Measurements from ENCODE around the gene FLOT1.
"Not testable (repeated sequence)": the region's sequence is repeated elsewhere in the genome, so short reads cannot be mapped to it uniquely, and the experiment has no call there.

FLOT1 gene

DNA sequence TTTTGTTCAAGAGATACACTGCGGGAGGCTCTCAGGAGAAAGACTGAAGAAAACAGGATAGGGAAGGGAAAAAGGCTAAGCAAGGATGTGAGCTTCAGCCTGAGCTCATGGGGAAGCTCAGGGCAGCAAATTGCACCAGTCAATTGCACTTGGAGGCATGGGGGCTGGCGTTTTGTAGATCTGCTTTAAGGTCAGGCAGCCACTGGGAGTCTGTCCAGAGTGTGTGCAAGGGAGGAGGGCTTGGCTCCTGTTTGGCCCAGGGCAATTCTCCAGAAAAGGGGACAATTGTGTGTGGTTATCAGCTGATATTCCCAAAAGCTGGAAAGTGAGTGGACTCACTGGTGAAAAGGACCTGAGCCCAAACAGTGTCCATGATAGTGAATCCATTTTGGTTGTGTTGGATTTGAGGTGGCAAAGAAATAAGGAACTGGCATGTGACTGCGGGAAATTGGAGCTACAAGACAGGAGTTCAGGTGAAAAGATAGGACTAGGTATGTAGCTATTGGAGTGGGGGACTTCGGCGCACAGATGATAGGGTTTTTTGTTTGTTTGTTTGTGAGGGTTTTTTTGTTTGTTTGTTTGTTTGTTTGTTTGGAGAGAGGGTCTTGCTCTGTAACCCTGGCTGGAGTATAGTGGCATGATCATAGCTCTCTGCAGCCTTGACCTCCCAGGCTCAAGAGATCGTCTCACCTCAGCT is 24.1 kb upstream of the FLOT1 start:
- DNase-seq: no peak

DNA sequence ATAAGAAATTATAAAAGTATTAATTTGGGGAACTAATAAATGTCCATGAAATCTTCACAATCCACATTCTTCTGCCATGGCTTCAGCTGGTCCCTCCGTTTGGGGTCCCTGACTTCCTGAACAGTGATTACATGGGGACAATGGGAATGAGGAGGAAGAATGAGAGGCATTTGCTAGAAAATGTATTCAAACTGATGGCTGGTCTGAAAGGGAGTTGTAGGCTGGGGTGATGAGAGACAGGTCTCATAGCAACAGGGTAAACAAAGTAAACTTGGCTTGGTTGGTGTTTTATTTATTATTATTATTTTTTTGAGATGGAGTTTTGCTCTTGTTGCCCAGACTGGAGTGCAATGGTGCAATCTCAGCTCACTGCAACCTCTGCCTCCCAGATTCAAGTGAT is 23.0 kb upstream of the FLOT1 start:
- not testable (repeated sequence) for DNase-seq

DNA sequence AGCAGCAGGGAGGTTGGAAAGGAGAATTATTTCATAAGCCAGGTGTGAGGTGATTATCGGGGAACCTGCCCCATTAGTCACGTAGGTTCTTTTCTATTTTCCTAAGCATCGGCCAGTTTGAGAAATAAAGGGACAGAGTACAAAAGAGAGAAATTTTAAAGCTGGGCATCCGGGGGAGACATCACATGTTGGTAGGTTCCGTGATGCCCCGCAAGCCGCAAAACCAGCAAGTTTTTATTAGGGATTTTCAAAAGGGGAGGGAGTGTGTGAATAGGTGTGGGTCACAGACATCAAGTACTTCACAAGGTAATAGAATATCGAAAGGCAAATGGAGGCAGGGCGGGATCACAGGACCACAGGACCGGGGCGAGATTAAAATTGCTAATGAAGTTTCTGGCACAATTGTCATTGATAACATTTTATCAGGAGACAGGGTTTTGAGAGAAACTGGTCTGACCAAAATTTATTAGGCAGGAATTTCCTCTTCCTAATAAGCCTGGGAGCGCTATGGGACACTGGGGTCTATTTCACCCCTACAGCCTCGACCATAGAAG is 22.1 kb upstream of the FLOT1 start:
- DNase-seq: not testable (repeated sequence)

DNA sequence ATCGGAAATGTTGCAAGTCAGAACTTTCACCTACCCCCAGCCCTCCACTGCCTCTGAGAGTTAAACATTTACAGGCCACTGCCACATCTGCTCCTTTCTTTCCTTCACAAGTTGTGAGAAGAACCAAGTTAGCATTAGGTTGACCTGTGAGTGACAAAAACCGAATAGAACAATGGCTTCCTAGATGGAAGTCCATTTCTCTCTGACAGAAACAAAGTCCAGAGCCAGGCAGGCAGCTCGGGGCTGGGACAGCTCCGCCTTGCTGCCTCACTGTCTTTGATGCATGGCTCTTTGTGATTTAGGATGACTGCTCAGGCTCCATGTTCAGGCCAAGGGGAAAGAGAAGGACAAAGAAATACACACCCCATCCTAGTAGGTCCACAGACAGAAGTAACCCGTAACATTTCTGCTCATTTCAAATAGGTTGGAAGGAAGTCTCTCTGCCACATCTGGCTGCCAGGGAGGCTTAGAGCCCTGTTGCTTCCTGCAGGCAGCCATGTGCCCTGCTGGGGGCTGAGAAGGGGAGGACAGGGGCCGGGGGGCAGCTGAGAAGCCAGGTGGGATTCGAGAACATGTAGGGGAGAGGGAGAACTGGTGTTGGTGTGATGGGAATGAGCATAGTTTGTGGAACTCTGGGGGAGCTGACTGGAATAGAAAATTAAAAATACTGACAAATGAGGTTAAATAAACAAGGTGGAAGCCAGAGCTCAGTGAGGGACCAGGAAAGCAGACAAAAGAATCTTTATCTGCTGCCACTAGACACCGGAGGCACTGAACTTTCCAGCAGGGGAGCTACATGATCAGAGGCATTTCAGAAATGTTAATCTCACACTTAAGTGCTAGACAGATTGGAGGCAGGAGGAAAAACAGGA is 21.4 kb upstream of the FLOT1 start:
- DNase-seq: no peak

DNA sequence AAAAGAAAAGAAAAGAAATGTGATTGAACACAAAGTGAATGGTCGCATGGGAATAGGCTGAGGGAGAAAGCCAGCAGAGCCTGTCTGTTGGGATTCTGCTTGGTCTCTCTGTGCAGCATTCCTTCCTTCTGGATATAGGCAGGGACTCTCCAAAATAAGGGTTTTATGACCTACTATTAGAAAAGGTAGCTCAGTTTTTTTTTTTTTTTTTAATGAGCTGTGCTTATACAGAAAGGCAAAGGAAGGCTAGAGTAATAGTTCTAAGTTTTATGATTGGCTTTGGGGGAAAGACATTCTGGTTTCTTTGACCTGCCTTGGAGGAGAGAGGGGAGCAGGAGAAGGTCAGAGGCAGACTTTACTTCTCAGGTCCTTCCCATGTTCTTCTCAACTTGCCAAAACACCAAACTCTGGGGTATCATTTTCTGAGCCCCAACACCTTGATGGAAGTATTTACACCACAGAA is 20.7 kb upstream of the FLOT1 start:
- no peak for DNase-seq

DNA sequence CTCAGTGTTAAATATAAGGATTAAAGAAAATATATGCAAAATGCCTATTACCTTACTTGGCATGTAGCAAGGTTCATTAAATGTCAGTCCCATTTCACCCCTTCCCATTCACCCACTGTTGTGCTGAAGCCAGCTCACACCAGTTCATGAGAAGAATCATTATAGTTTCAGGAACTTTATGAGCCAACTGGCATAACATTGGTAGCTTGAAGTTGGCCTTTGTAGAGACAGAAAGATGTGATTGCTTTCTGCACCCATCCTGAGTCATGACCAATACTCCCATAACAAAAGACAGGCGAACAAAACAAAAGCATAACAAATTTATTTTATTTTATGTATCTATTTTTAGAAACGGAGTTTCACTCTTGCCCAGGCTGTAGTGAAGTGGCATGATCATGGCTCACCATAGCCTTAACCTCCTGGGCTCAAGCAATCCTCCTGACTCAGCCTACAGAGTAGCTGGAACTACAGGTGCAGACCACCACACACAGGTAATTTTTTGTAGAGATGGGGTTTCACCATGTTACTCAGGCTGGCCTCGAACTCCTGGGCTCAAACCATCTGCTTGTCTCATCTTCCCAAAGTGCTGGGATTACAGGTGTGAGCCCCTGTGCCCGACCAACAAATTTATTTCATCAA is 19.4 kb upstream of the FLOT1 start:
- DNase-seq: no peak

DNA sequence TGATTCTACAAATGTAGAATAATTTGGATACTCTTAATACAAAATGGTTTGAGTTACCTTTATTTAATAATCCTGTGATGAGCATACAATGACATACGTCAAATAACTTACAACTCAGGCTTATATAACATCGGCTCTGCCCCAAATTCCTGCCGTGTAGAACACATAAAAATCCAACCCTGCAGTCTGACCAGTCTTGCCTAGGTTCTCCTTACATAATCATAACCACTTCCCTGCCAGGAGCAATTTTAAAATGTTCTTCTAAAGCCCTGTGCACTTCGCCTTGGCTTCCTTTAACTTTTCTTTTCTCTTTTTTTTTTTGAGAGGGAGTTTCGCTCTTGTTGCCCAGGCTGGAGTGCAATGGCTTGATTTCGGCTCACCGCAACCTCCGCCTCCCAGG is 18.1 kb upstream of the FLOT1 start:
- DNase-seq: no peak

DNA sequence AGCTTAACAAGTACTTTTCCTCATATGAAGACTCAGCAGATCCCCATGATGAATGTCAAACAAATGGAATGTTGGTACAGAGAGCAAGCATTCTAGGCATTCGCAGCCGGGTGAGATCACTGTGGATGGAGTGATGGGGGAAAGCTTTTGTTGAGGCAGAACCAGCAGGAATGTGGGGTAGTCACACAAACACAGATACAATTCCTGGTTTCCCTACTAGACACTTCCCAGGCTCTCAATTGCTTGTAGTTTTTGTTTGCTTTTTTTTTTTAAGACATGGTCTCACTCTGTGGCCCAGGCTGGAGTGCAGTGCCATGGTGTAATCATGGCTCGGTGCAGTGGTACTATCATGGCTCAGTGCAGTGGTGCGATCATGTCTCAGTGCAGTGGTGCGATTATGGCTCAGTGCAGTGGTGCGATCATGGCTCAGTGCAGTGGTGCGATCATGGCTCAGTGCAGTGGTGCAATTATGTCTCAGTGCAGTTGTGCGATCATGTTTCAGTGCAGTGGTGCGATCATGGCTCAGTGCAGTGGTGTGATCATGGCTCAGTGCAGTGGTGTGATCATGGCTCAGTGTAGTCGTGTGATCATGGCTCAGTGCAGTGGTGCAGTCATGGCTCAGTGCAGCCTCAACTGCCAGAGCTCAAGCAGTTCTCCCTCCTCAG is 17.2 kb upstream of the FLOT1 start:
- no peak for DNase-seq

DNA sequence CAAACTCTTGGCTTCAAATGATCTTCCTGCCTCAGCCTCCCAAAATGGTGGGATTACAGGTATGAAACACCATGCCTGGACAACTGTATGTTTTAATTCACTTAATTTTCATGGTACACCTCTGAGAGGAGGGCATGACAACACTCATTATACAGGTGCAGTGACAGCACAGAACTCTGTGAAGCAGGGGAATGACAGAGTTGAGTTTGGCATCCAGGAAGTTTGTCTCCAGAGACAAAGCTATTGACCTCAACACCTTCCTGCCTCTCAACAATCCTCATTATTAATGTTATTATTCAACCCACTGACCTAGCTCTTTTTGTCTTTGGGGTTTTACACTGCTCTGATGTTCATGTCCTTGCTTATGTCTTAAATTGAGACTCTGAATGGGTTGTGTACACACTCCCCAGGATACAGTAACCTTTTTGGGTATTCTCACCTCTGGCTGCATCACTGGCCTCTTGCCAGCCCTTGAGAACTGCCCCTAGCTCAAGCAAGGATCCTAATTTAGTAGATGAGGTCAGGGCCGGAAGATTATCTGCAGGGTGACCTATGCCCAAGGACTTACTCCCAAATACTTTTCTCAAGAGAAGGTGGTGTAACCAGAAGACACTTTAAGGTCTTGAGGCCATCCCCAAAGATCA is 14.9 kb upstream of the FLOT1 start:
- no peak for DNase-seq

DNA sequence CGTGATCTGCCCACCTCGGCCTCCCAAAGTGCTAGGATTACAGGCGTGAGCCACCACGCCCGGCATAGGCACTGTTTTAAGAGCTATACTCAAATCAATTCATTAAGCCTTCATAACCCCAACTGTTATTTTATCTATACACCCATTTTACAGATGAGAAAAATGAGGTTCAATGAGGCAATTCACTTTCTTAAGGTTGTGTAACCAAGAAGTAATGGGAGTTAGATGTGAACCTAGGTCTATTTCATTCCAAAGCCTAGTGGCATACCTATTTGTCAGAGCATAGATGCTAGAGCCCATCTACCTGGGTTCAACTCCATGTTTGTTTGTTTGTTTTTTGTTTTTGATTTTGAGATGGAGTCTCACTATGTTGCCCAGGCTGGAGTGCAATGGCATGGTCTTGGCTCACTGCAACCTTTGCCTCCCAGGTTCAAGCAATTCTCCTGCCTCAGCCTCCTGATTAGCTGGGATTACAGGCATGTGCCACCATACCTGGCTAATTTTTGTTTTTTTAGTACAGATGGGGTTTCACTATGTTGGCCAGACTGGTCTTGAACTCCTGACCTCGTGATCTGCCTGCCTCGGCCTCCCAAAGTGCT is 14.0 kb upstream of the FLOT1 start:
- DNase-seq: not testable (repeated sequence)

DNA sequence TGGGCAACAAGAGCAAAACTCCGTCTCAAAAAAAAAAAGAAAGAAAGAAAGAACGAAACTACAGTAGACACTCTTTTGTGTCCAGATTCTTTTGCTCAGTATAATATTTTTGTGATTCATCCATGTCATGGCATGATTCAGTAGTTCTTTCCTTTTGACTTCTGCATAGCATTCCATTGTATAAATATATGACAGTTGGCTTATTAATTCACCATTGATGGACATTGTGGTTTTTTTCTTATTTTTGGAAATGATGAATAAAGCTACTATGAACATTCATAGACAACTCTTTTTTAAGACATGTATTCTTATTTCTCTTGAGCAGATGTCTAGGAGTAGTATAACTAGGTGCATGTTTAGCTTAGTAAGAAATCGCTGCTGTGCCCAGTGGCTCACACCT is 12.1 kb upstream of the FLOT1 start:
- no peak for DNase-seq

DNA sequence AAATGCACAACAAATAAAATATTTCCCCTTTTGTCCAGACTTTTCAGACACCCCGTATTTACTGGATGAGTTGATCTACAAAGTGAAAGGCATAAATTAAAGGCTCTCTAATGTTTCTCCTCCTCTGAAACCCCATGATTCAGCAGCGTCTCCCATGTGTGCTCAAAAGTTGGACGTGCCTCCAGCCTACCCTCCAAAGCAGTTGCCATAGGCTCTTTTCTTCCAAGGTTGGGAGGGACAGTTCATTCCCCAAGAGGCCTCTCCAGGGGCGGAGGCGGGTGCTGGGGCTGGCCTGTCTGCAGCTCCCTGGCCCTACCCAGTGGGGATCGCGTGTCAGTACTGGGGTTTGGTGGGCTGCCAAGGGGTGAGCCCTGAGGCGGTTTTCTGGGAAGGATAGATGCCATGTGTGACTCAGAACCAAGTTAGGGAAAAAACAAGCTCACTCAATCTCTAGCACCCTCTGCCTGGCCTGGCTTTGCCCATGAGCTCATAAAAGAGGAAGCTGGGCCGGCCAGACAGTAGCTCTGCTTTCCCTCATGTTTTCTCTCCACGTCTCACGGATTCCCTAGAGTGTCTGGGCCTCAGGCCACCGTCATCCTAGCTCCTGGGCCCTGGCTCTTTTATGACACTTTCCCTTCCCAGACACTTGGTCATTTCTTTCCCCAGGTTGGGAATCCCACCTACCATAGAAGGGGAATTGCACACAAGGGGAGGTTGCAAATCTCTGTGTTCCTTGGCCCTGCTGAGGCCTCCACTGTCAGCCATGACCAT is 9.9 kb upstream of the FLOT1 start:
- no peak for DNase-seq

DNA sequence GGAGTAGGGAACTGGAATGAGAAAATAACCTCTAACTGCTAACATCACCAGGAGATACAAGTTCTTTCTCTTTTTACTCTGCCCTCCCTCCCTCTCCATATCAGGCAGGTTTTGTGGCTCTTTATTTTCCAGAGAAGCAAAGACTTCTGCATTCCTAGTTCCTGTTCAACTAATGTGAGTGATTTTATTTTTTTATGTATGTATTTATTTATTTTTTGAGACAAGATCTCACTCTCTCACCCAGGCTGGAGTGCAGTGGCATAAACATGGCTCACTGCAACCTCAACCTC is 7.8 kb upstream of the FLOT1 start:
- DNase-seq: no peak

DNA sequence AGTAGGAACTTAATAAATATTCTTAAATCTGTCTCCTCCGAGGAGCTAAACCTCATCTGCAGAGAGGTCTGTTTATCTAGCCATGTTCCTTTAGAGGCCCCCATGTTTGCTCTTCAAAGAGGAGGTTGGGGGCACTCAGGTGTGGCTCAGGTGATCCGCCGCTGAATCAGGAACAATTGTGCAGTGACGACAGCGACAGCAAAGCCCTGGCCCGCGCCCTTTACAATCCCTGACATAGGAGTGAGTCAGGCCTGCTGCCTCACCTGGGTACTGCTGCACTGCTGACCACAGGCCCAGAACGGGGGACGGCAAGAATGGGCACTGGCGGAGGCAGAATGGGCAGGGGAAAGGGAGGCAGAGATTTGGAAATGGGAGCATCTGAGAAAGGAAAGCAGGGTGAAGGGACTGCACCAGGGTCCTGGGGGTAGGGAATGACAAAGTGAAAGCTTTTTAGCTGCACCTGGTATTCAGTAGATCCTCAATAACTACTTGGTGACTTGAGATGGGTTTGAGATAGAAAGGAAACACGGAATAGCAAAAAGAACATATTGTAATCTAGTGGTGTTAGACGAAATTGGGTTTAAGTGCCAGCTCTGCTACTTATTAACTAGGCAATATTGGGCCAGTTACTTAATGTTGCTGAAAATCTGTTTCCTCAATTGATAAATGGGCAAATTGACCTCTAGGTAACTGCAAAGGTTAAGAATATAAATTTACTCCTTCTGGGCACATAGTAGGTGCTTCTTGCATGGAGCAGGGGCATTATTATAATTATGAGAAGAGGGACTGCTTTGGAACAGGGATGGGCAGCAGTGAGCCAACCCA is 7.3 kb upstream of the FLOT1 start:
- DNase-seq: no peak

DNA sequence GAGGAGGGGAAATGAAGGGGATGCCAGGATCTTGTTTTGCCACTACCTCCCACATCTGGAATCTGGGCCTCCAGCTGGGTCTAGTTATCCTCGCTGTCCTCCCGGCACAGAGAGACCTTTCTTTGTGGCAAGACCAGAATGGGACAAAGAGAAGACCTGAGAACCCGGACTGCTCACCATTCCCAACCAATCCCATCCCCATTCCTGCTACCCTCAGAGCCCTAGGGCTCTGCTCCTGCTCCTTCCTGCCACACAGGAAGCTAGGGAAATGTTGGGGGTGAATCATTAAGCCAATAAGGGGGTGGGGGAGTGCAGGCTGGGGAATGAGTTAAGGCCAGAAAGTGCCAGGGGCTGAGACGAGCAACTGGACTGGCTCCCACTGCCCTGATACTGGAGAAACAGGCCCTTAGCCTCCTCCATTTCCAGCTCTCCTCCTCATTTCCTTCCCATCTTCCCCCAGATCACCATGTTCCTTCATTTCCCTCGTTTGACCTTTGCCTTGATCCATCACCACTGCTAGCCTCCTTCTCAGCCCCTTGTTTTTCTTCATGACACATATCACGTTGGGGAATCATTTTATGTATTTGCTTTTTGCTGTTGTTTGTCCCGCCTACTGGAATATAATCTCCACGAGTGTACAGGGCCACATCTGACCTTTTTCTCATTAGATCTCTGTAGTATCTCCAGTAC is 6.5 kb upstream of the FLOT1 start:
- no peak for DNase-seq

DNA sequence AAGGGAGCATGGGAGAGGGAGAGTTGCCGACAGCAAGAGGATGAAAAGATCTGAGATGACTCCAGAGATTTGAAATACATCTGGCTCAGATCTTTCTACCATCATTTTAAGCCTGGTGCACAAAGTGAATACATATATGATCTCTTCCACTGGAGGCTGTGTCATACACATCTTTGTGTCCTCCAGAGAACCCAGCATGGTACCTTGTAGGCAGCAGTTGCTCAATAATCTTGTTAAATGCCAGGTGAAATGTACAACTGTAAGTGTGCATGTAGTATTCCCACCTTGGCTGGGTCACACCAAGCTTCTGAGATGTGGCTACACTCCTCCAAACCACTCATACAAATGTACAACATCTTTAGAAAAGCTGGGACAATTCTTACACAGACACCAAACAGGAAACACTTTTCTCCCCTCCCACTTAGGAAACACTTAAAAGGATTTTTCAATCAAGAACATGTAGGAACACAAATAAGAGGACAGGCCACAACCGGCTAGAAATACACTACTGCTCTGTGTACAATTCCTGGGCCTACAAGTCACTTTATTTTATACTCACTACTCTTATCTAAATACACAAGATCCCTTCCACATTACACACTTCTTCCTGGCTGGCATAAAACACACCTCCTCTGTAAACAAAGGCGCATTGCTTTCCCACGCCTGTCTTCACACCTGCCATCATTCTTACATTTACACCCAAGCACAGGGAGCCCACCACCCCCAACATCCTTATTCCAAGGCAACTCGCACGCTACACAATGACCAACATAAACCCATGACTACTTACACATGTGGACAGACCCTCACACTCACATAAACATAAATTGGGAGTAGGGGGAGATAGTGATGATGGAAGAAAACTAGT is 5.6 kb upstream of the FLOT1 start:
- no peak for DNase-seq

DNA sequence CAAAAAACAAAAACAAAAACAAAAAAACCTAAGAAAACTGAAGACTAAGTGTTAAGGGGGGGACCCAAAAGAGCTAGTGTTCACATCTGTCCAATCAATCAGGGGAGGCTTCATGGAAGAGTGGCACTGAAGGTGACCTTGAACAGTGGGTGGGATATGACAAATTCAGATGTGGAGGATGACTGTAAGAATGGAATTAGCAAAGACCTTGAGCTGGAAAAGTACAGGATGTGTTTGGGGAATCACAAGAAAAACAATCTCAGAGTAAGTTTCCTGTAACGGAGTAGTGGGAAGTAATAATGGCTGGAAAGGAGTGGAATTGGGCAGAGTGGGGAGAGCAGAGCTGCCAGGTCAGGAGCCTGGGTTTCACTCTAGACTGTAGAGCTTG is 4.8 kb upstream of the FLOT1 start:
- DNase-seq: no peak

DNA sequence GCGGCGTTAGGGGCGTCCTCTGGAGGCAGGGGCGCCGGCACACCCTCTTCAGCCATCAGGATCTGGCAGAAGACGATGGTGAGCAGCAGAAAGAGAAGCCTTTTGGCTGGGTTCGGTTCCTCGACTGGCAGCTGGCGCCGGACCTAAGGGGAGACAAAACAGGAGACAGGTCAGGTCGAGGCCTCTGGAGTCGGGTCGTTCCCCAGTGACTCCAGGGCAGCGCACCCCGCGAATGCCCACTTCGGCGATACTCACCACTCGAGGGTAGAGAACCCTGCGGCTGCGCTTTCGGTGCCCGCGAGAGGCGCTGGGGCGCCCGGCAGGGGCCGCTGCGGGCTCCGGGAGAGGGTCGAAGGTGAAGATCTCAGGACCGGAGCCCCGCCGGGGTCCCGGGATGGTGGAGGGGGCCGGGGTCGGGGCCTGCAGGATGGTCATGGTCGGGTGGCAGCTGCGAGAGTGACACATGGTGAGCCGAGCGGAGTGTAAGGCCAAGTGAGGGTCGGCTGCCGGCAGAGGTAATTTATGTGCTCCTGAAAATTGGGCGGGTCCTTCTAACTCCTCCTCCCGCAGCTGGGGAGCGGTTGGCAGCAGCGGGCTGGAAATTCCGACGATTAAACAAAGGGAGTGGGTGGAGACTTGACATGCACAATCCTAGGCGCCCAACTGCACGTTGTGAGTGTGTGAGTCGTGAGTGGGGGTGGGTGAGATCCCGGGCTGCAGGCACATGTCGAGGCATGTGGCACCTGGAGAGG is 1.7 kb upstream of the FLOT1 start, which contains the start of gene IER3:
IER3 (minus strand) TSS at position 494 of the 752 bp plus-strand sequence; CDS start at position 465, 29 bp downstream.
- no peak for DNase-seq
